ENCODE results near the gene EFCAB12.
"Not testable (repeated sequence)": the region's sequence is repeated elsewhere in the genome, so short reads cannot be mapped to it uniquely, and the experiment has no call there.

The EFCAB12 gene

DNA sequence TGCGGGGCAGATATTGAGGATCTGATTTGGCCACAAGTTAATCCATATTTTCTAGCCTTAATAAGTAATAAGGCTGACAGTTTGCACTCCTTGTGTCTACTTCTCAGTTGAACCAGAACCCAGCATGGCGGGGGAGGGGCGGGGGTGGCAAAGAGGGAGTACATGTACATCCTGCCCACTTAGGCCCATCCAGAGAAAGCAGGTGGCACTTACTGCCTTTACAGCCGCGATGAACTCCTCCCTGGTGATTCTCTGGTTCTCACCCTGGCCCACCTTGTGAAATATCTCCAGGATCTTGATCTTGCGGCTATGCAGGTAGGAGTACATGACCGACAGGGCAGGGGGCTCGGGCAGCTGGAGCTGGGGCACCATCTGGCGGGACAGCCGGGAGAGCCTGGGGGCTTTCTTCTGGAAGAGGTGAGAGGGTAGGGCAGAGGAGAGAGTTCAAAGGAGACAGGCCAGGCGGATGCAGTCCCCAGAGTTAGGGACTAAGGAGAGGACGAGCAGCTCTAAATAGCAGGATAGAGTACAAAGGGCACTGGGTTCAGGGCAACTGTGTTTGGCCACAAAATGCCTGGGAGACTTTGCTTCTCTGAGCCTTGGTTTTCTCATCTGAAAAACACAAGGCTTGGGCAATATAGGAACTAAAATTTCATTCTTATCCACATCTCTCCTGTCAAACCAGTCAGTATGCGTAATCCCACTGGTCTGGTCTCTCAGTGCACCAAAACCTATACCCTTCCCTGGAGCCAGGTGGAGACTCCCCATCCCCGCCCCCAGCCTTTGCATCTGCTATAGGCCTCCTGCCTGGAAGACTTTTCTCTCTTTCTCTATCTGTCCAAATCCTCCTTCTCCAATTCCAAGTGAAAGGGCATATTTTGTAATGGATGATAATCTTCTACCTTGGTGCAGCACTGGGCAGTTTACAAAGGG, 10.1 kb downstream of the EFCAB12 start:
- DNase-seq, result no peak

DNA sequence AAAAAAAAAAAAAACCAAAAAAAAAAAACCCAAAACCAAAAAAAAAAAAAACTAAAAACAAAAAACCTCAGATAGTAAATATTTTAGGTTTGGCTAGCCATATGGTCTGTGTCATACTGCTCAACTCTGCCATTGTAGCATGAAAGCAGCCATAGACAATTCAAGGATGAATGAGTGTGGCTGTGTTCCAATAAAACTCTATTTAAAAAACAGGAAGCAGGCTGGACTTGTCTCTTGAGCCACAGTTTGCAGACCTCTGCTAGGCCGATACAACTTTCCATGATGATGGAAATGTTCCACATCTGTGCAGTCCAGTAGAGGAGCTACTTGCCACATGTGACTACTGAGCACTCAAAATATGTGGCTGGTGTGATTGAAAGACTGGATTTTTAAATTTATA, 11.1 kb downstream of the EFCAB12 start:
- DNase-seq, result no peak

DNA sequence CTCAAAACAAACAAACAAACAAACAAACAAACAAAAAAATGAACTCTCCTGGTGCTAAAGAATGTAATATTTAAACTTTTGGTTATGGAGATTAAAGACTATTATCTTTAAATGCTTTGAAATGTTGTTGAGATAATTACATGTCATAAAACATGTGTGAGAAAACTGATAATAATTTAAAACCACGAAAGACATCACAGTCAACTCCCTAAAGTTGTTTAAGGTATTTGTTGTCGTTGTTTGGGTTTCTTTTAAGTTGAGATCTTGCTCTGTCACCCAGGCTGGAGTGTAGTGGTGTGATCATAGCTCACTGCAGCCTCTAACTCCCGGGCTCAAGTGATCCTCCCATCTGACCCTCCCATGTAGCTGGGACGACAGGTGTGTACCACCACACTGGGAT, 12.0 kb downstream of the EFCAB12 start:
- no peak for DNase-seq

DNA sequence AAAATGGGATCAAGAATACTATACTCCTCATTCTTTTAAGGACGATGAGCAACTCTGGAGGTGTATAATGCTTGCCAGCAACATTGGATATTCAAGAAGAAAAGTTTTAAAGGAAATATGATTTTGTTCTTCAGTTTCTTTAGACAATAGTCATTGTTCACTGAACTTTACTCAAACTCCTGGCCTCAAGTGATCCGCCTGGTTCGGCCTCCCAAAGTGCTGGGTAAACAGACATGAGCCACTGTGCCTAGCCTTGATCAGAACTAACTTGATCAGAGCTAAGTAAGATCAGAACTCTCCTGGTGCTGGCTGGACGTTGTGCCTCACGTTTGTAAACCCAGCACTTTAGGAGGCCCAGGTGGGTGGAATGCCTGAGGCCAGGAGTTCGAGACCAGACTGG, 12.6 kb downstream of the EFCAB12 start:
- no peak for DNase-seq

DNA sequence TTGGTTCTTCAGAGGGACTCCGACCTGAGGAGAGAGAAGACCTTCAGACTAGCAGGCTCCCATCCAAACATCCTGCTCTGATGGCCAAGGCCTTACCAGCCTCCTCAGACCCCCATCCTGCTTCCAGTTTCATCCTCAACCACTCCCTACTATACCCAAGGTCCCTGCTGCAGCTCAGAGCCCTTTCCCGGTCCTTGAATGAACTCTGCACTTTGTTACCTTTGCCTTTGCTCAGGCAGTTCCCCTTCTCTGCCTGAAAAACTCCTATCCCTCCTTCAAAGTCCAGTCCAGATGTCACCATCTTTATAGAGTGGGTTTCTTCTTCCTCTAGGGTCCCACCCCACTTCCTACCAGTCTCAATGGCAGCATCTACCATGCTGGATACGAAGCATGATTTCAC, 13.1 kb downstream of the EFCAB12 start:
- DNase-seq, result no peak

DNA sequence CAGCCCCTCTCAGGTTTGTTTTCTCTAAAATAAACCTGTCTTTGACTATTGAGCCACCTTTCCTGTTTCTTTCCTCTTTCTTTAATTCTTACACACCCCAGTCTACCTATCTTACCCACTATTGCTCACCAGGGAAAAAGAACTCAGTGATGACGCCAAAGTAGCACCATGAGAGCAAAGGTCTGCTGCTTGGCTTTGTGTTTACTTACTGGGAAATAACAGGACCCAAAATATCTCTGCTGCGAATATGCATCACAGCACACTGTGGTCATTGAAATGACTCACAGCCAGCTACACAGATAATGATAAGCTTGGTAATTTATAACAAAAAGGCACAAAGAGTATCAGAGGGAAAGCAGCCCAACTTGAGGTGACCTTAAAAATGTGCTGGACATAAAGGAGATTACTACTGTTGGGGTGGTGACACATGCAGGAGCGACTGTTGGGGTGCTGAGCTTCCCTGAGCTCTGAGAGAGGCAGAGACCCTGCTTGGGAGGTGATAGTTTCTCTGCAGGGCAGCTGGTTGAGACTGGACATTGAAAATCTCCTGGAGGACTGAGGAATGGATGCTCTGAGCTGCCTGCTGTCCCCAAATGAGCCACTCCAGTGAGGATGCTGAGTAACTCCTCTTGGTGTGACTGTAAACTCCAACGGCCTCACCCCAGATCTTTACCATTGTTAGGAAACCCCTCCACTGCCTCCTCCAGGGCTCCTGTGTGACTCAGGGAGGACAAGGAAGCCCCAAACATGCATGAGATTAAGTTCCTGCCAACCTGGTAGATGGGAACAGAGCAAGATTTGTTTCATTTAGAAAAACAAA, 14.5 kb downstream of the EFCAB12 start:
- DNase-seq, result no peak

DNA sequence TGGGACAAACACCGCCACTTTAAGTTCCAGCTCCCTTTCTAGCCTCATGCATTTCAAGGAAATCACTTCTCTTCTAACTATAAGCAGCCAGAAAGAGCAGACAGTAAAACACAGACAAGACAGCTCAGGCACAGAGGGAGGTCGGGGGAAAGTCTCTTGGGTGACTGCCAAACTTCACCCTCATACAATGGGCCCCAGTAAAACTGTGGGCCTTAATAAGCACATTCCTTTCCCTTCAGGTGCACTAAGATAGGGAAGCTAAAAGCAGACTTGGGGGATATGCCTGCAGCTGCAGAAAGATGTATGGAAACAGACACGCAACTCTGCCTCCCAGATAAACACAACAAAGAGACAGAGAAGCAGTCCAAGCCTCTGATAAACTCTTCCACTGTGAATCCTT, 15.2 kb downstream of the EFCAB12 start:
- DNase-seq, result not testable (repeated sequence)

DNA sequence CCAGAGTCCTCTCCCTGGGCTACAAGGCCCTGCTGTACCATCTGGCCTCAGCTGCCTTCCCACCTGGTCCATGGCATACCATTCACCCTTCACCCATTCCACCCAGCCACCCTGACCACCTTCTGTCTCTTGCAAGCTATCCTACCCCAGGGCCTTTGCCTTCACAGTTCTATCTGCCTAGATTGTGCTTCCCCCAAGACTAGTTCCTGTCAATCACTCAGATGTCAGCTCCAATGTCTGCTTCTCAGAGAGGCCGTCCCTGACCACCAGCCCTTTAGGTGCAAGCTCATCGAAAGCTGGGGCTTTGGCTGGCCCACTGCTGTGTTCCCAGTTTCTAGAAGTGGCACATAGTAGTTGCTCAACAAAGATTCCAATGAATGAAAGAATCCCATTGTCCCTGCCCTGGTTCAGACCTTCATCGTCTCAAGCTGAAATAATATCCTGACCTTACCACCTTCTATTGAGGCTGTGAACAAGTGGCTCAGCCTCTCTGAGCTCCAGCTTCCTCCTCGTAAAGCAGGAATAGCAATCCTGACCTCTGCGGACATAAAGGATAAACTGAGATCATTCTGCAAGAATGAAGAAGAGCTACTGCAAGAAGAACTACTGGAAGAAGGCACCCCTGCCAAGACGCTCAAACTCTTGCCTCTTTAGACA, 15.8 kb downstream of the EFCAB12 start:
- no peak for DNase-seq

DNA sequence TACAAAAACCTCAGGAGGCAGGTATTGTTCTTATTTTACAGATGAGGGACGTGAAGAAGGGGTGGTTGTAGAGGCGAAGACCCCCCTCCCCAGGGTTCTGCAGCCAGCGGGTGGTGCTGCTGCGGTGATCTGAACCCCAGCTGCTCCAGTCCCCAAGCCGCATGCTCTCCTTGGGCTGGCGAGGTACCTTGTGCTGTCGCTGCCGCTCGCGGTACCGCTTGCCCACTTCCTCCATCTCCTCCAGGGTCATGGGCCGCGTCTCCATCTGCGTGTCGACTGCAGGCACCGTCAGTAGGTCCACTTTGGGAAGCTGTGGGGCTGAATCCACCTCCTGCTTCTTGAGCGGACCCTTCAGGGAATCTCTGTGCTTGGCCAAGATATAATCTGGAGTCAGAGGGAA, 17.5 kb downstream of the EFCAB12 start:
- DNase-seq, result no peak

DNA sequence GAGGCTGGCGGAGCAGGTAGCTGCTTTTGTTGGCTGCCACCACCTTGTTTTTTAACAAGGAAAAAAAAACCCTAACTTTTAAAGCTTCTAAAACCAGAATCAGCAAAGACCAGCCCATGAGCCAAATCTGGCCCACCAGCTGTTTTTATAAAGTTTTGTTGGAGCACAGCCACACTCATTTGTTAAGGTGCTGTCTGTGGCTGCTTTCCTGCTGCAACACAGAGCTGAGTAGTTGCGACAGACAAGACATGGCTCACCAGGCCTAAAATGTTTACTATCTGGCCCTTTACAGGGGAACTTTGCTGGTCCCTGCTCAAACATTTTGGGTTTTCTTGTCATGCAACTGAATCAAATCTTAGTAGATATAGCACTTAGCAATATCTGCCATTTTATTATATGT, 18.9 kb downstream of the EFCAB12 start:
- DNase-seq, result no peak

DNA sequence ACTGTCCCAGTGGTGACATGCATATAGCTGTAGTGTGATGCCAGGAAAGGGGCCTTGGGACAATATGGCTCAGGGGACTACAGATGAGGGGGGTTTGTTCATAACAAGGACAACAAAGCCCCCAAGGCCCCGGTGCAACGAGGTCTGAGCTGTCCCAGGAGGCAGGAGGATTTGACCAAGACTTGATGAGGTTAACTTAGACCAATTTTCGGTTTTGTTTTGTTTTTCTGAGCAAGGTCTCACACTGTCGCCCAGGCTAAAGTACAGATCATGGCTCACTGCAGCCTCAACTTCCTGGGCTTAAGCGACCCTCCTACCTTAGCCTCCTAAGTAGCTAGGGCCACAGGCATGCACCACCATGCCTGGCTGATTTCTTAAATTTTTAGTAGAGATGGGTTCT, 23.8 kb downstream of the EFCAB12 start:
- DNase-seq, result no peak

DNA sequence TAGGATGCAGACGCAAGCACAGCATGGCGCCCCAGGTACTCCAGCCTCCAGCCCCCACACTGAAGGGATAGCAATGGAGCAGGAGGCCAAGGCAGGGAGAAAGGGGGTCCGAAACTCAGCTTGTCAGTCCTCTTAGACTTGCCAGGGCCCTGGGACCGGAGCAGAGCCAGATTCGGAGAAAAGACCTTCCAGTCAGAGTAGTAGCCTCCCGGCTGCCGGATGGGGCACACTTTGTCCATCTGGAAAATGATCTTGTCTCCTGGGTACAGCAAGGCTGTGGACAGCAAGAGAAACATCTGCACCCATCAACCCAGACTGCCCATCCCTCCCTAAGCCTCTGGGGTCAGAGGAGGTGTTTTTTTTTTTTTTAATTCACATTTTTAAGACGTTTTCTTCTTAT, 24.3 kb downstream of the EFCAB12 start:
- no peak for DNase-seq

DNA sequence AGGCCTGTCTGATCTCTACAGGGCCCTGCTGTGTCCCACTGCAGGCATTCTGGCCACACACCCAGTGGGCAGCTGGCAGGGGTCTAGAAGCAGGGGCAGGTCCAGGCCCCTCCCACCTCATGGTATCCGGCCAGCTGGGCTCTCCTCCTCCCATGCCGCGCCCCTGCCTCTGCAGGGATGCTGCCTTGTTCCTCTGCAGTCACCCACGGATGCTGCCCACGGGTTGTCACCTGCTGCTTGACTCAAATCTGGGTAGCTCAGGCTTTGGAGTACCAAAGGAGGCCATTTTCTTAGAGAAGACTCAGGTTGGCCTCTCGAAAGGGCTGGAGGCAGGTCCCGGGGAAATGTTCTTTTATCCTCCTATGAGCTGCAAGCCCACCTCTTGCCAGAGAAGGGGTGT, 25.0 kb downstream of the EFCAB12 start:
- DNase-seq, result no peak

DNA sequence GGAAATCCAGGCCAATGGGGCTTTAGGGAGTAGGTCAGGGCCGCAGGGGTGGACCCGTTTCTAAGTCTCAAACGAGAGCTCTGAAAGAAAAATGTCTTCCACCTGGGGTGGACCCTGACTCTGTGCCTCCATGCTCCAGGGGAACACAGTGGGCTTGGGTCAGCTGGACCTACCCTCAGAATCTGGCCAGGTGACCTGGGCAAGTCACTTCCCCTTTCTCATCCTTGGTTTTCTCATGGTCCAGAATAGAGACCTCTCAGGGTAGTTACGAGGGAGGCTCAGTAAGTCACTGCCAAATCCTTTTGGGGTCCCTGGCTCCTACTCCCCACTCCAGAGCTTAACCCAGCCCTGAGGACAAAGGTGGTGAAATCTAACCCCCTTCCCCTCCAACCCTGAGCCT, 25.8 kb downstream of the EFCAB12 start:
- DNase-seq, result no peak

DNA sequence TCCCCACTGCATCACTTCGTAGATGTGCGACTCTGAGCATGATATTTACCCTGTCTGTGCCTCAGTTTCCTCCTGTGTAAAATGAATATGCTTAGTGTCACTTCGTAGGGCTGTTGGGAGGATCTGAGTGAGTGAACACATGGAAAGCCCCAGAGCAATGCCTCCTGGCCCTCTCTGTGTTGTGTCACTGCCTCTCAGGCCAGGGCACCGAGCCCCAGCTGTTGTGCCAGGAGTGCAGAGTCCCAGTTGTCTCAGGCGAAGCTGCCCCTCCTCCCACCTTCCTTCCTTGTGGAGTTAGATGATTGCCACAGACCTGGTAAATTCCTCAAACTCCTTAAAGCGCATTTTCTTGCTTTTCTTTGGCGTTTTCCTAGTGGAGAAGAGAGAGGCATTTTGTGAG, 26.2 kb downstream of the EFCAB12 start:
- no peak for DNase-seq

DNA sequence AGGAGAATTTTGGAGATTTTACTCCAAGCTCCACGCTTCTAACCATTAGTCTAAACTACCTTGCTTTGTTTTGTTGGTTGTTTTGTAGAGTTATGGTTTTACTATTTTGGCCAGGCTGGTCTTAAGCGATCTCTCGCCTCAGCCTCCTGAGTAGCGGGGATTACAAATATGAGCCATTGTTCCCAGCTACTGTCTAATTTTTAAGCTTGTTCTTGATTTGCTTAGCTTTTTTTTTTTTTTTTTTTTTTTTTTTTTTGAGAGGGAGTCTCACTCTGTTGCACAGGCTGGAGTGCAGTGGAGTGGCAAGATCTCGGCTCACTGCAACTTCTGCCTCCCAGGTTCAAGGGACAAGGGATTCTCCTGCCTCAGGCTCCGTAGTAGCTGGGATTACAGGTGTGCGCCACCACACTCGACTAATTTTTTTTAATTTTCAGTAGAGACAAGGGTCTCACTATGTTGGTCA, 28.5 kb downstream of the EFCAB12 start:
- no peak for DNase-seq

DNA sequence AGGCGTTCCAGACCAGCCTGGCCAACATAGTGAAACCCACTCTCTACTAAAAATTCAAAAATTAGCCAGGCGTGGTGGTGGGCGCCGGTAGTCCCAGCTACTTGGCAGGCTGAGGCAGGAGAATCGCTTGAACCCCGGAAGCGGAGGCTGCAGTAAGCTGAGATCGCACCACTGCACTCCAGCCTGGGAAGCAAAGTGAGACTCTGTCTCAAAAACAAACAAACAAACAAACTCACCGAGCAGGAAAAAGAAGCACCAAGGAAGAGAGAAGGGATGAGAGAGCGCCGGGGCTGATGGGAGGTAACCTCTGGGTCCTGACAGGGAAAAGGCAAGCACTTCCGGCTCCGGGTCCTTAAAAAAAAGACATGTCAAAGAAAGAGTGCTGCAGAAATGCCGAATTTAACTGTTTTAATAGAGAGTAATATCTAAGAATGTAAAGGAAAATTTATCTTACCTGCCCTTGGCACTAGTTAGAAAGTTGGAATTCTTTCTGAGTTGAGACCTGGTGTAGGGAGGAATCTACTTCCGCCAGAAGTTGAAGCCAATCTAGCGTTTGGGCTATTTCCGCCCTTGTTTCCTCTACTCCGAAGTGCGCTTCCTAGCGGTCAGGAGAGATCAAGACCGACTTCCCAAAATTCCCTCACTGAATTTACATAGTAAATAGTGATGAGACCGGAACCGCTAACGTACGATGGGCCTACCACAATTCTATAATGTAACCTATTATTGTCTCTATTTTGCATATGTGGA, 29.1 kb downstream of the EFCAB12 start:
- DNase-seq, result peak; percentile 87

DNA sequence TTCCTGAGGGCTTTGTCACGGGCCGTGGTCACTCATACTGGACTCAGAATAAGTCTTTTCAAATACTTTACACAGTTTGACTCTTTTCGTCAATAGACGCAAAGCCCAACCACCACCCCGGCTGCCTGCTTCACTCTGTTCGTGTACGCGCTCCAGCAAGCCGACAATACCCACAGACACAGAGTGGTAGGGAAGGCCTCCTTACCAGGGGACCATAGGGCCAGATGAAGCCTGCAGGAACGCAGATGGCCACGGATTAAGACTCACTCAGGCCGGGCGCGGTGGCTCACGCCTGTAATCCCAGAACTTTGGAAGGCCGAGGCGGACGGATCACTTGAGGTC, 29.7 kb downstream of the EFCAB12 start:
- peak; percentile 2 for DNase-seq

DNA sequence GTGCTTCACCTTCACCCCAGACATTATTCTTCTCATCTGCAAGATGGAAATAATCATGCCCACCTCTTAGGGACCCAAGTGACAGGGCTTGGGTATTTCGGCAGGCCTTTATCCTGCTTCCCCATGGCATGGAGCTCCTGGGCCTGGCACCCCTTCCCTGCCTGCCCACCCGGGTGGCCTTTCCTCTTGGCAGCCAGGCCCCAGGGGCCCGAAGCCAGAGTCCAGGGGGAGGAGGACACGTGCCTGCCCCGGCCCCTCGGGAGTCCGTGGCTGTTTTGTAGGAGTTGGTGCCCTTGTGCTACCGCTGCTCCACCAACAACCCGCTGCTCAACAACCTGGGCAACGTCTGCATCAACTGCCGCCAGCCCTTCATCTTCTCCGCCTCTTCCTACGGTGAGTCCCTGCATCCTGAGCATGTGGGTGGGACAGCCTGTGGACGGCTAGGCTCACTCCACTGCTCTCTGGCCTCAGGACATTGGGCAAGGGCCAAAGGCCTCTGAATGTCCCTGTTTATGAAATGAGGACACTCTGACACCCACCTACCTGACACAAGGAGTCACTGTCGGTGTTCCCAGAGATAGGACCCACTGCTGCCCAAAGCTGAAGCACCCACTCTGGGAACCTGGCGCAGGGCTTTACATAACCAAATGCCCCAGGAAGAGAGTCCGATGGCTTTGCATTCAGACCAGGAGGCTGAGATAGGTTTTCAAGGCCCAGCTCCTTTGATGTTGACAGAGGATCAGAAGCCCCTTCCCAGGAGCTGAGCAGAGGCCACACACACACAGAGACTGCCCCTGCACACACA, 34.5 kb downstream of the EFCAB12 start:
- DNase-seq, result not testable (repeated sequence)

DNA sequence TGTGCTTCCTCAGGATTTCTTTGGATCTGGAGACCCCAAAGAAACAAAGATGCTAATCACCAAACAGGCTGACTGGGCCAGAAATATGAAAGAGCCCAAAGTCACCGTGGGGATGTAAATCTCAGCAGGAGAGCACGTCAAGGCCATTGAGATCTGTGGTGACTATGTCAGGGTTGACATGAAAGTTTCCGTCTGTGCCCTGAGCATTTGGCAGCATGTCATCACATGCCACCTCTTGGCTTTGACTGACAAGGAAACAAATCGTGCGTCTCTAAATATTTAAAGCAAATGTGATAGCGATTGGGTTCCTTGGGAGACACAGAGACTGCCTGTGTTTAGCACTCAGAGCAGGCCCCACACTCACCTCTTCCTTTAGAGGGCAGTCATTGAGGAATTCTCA, 35.2 kb downstream of the EFCAB12 start:
- no peak for DNase-seq

DNA sequence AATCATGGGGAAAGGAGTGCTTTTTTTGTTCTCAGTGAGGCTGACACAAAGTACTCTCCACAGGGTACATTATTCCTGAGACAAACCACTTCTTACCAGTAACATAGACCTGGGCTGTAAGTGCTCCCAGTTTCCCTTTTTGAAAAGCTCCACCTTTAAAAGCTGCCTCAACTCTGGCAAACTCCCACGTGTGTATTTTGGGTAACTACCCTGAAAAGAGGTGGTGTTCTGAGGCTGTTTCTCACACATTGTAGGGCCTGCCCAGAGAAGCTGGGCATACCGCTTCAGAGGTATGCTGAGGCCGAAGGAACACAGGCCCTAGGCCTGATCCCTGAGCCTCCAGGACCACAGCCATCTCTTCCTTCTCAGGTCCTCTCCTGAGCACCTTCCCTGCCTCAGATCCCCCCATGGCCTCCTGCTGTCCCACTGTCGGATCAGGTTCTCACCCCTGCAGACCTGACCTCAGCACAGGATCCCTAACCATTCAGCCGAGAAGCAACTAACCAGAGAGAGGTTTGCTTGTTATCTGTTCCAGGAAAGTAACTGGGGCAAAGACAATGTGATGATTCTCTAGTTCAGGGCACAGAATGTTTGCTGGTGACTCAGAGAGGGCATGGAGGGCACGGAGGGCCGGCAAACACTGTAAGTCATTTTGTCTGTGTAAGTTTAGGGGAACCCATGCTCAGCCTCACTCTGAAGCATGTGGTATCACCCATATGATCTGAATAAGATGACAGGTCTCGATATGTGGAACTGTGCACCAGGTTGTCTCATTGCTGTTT, 36.1 kb downstream of the EFCAB12 start:
- DNase-seq, result not testable (repeated sequence)
